HG03460 (cell line): ENCODE results near the gene CNDP2.
"Not testable (repeated sequence)": the region's sequence is repeated elsewhere in the genome, so short reads cannot be mapped to it uniquely, and the experiment has no call there.

ENCODE experiments used
- ATAC-seq: cut with Tn5 transposase; IDR thresholded peaks from one replicate; pipeline ENCODE4 v1.9.1; 2021; ENCODE audit not compliant: unreplicated experiment

Gene CNDP2

DNA sequence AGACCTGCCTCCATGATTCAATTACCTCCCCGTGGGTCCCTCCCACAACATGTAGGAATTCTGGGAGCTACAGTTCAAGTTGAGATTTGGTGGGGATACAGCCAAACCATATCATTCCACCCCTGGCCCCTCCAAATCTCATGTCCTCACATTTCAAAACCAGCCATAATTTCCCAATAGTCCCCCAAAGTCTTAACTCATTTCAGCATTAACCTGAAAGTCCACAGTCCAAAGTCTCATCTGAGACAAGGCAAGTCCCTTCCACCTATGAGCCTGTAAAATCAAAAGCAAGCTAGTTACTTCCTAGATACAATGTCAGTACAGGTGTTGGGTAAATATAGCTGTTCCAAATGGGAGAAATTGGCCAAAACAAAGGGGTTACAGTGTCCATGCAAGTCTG lies 69.0 kb downstream of the CNDP2 start:
- ATAC-seq = not testable (repeated sequence)

DNA sequence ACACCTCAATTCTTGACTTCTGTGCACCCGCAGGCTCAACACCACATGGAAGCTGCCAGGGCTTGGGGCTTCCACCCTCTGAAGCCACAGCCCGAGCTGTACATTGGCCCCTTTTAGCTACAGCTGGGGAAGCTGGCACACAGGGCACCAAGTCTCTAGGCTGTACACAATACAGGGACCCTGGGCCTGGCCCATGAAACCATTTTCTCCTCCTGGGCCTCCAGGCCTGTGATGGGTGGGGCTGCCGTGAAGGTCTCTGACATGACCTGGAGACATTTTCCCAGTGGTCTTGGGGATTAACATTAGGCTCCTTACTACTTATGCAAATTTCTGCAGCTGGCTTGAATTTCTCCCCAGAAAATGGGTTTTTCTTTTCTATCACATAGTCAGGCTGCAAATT lies 69.8 kb downstream of the CNDP2 start:
- not testable (repeated sequence) for ATAC-seq

DNA sequence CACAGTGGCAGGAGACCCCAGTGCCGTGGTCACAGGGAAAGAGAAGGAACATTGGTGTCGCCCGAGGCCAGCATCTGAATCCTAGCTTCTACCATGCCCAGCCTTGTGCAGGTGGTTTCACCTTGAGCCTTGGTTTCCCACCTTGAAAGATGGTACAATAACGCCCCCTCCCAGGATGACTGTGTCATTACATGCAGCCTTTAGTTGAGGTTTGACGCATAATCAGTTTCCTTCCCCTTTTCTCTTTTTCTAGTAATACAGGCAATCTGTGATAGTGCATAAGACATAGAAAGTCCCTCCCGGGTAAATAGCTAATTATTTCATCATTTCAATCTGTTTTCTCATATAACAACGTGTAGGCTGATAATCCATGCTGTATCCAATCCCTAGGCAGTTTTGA lies 71.7 kb downstream of the CNDP2 start:
- ATAC-seq = no peak

- ATAC-seq = no peak
These were observed 73.2 kb downstream of the CNDP2 start for GRCh38 chr18:74569401-74569800.

DNA sequence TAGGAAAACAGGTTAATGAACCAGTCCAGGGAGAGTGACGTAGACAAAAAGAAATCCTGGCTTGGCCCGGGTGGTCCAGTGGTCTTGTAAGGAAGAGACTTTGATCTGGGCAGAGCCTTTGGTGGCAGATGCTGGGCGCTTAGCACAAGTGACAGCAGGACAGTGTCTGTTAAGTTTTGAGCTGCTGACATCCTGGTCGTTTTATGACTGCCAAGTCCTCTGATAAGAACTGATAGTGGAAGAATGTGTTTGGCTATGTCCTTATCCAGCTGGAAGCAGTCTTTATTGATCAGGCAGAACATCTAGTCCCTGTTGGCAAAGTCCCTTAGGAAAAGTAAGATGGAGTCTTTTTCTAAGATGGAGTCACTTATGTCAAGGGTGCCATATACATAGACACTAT lies 74.1 kb downstream of the CNDP2 start:
- no peak for ATAC-seq

DNA sequence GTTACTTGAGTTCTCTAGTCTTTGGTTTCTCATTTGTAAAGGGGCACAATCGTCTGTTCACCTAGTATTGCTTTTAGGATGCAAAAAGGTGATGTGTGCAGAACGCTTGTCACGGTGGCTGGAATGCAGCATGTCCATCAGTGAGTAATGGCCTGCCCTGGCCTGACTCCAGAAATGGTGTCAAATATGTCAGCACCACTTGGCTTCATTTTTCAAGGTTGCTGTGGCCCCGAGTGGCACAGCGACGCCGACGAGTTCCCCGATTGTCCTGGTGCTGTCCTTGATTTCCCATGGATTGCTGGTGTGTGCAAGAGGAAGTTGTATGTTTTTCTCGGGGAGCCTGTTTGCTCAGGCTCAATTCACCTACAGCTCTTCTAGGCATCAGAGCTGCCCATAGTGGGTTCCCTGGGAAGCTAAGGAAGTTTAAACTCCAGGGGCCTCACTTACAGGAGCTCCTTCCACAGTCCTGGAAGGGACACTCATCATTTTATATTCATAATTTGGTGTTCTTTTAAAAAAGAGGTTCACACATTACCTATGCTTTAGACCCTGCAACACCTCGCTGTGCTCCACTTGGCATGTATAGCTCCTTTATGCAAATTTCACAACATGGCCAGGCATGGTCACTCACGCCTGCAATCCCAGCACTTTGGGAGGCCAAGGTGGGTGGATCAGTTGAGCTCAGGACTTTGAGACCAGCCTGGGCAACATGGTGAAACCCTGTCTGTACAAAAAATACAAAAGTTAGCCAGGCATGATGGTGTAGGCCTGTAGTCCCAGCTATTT lies 75.9 kb downstream of the CNDP2 start:
- ATAC-seq = no peak

DNA sequence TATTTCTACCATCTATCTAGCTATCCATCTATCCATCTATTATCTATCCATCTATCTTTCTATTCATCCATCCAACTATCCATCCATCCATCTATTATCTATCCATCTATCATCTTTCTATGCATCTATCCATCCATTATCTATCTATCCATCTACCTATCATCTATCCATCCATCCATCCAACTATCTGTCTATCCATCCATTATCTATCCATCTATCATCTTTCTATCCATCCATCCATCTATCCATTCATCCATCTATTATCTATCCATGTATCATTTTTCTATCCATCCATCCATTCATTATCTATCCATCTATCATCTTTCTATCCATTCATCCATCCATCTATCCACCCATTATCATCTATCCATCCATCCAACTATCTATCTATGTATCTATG lies 76.9 kb downstream of the CNDP2 start:
- ATAC-seq = no peak
